Natural killer cell treated with Interleukin-12 subunit alpha and Interleukin-12 subunit beta and Interleukin-15 and Interleukin-18, amount 100 ng/mL, for 72 hours (primary cell): ENCODE results near the gene CDK10. TPM values are rescaled to one million over a fixed set of nuclear protein-coding genes. Genes with fewer than 3 reads are reported as not detected.
"Not testable (repeated sequence)": the region's sequence is repeated elsewhere in the genome, so short reads cannot be mapped to it uniquely, and the experiment has no call there.

Source experiments
- ATAC-seq, 2 donors: fragments of 150-1000 bp; cut with Tn5 transposase in 1 of 2; sonication (Bioruptor Pico), chemical (Tn5 transposase) in 1 of 2; 2 replicates each; pipeline ENCODE4 v1.10.0; 2021
- DNase-seq: peaks from one replicate; pipeline ENCODE4 v3.0.0; 2022; ENCODE audit warnings: low spot score
- H3K27ac Mint-ChIP-seq, 2 donors: 1 replicate in 1 of 2; 2 replicates in 1 of 2; pipeline ENCODE4 v1.8.0; 2022; ENCODE audit warnings: mixed read lengths in 2 of 2, mild to moderate bottlenecking in 1 of 2, moderate library complexity in 1 of 2
- H3K27me3 Mint-ChIP-seq, 2 donors: 1 replicate in 1 of 2; 2 replicates in 1 of 2; pipeline ENCODE4 v1.8.0; 2022; ENCODE audit warnings: mixed read lengths in 2 of 2
- H3K36me3 Mint-ChIP-seq: one replicate; pipeline ENCODE4 v1.8.0; 2022; ENCODE audit warnings: mixed read lengths
- H3K4me1 Mint-ChIP-seq, 2 donors: 1 replicate in 1 of 2; 2 replicates in 1 of 2; pipeline ENCODE4 v1.8.0; 2022; ENCODE audit warnings: low read depth in 2 of 2, mixed read lengths in 2 of 2, mild to moderate bottlenecking in 1 of 2
- H3K4me3 Mint-ChIP-seq: one replicate; pipeline ENCODE4 v1.8.0; 2022; ENCODE audit warnings: mixed read lengths
- H3K9me3 Mint-ChIP-seq: 2 replicates; pipeline ENCODE4 v1.8.0; 2022; ENCODE audit warnings: mixed read lengths
- total RNA-seq, 2 donors: library from RNA; stranded (reverse); gene quantifications; one replicate each; pipeline ENCODE4 v1.2.3, GENCODE V29; 2022

Gene CDK10
- total RNA-seq, 2 donors from 2014 or later: 60.8 to 115 TPM

DNA sequence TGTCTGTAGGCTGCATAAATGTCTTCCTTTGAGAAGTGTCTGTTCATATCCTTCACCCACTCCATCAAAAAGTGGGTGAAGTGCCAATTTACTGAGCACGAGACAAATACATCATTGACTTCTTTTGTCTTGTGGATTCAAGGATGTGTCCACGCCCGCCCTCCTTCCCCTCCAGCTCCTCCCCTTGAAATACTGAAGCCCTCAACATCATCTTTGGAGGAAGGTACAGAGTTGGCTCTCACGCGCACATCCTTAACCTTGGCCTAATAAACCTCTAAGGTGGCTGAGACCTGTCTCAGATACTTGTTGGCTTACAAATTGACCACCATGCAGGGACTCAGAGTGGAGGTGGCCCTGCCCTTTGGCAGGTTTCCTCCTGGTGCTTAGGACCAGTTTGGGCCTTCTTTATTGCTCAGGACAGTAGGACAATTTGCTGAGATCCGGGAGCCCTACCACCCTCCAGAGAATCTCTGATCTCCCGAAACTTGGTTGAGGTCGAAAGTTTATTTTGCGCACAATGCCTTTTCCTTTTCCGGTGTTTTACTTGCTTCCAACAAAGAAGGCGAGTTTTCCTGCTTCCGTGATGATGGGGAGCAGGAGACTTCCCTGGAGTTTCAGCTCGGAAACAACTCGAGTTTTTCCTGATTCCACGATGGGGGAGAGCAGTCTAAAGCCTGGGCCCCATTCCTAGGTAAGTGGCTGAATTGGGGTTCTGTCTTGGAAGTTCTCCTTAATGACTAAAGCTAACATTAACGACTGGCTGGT is 14.1 kb upstream of the CDK10 start:
- ATAC-seq: no peak
- Mint-ChIP-seq H3K4me1 (no peaks in the 10 kb centered on the region), H3K9me3 (no peaks in the 10 kb centered on the region), H3K36me3 (no peaks in the 10 kb centered on the region), H3K4me3 (no peak overlapping the region), H3K27me3 (no peaks in the 10 kb centered on the region), H3K27ac (no peak overlapping the region)
- peak; percentile 8 for DNase-seq

DNA sequence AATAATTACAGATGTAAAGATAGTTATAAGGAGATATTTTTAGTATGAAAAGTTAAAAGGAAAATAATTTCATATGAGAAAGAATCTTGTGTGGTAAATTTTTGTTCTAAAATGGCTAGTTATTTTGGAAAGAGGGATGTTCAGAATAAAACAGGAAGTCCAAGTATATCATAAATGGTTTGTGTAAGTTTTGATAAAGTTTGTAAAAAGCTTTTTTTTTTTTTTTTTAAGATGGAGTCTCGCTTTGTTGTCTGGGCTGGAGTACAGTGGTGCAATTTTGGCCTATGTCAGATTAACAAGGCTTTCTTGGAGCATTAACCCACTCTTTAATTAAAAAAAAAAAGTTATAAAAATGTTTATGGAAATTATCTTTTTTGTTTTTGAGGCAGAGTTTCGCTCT is 8.2 kb upstream of the CDK10 start:
- Mint-ChIP-seq H3K27me3 (no peaks in the 10 kb centered on the region), H3K4me3 (no peak overlapping the region), H3K27ac (no peak overlapping the region), H3K36me3 (no peaks in the 10 kb centered on the region), H3K9me3 (no peaks in the 10 kb centered on the region), H3K4me1 (no peaks in the 10 kb centered on the region)
- no peak for ATAC-seq
- no peak for DNase-seq

DNA sequence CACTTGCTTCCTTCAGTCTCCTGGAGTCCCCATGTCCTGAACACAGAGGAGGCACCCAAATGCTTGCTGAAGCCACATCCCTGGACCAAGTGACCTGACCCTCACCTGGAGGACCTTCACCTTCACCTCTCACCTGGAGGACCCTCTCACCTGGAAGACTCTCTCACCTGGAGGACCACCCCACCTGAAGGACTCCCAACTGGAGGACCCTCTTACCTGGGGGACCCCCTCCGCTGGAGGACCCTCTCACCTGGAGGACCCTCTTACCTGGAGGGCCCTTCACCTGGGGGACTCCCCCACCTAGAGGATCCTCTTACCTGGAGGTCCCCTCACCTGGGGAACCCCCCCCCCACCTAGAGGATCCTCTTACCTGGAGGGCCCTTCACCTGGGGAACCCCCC is 573 bp upstream of the CDK10 start:
- Mint-ChIP-seq H3K27me3 (no peaks in the 10 kb centered on the region), H3K9me3 (no peaks in the 10 kb centered on the region), H3K27ac (peak overlapping the region in 1 of 2 donors; percentile 83), H3K36me3 (no peaks in the 10 kb centered on the region), H3K4me3 (peak overlapping the region; percentile 51), H3K4me1 (peaks cover 10 to 12% of the 10 kb centered on the region in 2 donors)
- no peak for ATAC-seq
- DNase-seq: no peak

DNA sequence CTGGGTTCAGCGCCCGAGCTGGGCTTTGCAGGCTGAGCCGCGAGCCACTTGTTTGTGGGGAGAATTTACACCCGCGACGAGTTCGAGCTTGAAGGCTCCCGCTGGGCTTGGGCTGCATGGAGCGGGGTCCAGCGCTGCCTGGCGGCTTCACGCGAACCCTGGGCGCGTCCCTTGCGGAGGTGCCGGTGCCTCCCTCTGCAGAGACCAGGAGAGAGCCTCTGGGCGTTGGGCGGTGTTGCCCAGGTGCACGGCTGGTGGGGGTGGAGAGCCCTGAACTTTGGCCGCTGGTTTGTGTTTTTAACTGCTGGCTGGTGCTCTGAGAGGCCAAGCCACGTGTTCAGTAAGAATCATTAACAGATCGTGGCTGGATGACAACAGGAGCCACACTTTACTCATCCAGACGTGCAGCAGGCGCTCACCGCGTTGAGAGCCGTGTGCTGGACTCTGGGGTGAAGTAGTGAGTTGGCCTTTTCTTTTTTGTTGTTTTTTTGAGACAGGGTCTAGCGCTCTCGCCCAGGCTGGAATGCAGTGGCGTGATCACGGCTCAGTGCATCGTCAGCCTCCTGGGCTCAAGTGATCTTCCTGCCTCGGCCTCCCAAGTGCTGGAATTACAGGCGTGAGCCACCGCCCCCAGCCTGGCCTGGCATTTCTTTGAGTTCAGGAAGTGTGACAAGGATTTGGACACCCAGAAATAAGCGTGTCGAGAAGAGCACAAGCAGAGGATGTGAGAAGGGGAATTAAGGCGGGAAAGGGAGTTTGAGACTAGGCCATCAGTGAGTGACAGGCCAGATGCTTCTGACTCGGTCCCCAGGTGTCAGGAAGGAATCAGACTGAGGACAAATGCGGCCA is 827 bp downstream of the CDK10 start:
- peaks cover 10 to 12% of the 10 kb centered on the region in 2 donors for H3K4me1 Mint-ChIP-seq
- peak overlapping the region; percentile 83 to 84 for H3K27ac Mint-ChIP-seq
- no peaks in the 10 kb centered on the region for H3K27me3 Mint-ChIP-seq
- DNase-seq (peak; percentile 1), ATAC-seq (peak; percentile 20 to 37)
- H3K9me3 Mint-ChIP-seq: no peaks in the 10 kb centered on the region
- H3K36me3 Mint-ChIP-seq: no peaks in the 10 kb centered on the region
- H3K4me3 Mint-ChIP-seq: peak overlapping the region; percentile 87

DNA sequence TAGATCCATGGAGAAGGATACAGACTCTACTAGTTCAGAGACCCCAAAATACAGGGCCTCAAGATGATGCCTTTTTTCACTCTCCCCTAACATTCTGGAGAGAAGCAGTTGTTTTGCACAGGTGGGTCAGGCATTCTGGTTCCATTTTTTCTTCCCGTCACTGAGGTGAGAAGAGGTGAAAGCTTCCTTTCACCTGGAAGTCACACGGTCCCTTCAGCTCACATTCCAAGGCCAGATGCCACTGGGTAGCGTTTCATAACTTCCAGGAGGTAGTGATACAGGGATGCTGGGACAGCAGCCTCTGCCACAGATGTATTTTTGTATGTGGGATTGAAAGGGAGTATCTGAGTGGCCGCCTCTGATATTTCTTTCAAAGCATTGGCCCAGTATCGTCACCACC is 1.9 kb downstream of the CDK10 start:
- Mint-ChIP-seq H3K4me3 (peak overlapping the region; percentile 27), H3K4me1 (peaks cover 10 to 12% of the 10 kb centered on the region in 2 donors), H3K27me3 (no peaks in the 10 kb centered on the region), H3K36me3 (no peaks in the 10 kb centered on the region), H3K9me3 (no peaks in the 10 kb centered on the region), H3K27ac (no peak overlapping the region)
- ATAC-seq: no peak
- DNase-seq: no peak

DNA sequence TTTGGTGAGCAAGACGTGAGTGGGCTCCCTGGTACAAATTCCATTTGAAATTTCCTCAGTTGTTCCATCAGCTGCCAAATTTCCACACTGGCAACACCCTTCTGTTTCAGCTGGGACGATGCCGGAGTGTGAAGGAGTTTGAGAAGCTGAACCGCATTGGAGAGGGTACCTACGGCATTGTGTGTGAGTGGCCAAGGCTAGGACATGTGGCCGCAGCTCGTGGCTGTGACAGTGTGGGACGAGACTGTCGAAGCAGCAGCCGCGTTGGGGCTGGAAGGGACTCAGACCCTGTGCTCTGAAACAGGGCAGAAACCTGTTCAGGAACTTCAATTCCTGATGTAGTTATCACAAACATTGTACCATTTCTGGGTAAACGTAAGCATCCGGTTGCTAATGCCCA is 2.7 kb downstream of the CDK10 start:
- Mint-ChIP-seq H3K27me3 (no peaks in the 10 kb centered on the region), H3K36me3 (no peaks in the 10 kb centered on the region), H3K4me1 (peaks cover 10 to 12% of the 10 kb centered on the region in 2 donors), H3K27ac (no peak overlapping the region), H3K9me3 (no peaks in the 10 kb centered on the region), H3K4me3 (no peak overlapping the region)
- DNase-seq: peak; percentile 28
- no peak for ATAC-seq

DNA sequence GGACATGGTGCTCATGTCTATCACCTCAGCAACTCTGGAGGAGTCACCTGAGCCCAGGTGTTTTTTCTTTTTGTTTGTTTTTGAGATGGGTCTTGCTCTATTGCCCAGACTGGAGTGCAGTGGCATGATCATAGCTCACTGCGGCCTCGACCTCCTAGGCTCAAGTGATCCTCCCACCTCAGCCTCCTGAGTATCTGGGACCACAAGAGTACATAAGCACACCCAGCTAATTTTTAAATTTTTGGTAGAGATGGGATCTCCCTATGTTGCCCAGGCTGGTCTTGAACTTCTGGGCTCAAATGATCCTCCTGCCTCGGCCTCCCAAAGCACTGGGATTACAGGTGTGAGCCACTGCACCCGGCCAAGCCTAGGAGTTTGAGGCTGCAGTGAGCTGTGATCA is 3.1 kb downstream of the CDK10 start:
- peak; percentile 10 for DNase-seq
- H3K36me3 Mint-ChIP-seq, H3K27me3 Mint-ChIP-seq, H3K27ac Mint-ChIP-seq, H3K4me3 Mint-ChIP-seq, ATAC-seq, H3K9me3 Mint-ChIP-seq: not testable (repeated sequence)
- peaks cover 10 to 12% of the 10 kb centered on the region in 2 donors for H3K4me1 Mint-ChIP-seq

DNA sequence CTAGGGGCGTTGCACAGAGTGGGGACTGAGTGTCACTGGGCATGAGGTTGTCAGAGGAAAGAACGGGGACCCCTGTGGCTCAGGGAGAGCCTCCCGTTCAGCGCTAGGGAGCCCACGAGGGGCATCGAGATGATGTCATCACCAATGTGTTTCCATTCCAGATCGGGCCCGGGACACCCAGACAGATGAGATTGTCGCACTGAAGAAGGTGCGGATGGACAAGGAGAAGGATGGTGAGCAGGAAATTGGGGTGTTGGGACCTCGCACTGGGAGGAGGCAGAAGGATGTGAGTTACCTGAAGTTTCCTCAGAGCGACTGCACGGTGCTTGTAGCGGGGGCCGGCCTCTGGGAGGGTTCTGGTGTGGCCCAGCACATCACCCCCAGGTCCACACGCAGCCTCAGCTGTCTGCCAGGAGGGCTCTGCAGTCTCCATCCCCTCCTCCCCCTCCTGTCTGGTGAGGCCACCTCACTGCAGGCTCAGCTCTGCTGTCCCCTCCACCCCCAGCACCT is 4.0 kb downstream of the CDK10 start:
- Mint-ChIP-seq H3K27ac (no peak overlapping the region), H3K4me3 (no peak overlapping the region), H3K4me1 (peaks cover 10 to 12% of the 10 kb centered on the region in 2 donors), H3K9me3 (no peaks in the 10 kb centered on the region), H3K36me3 (no peaks in the 10 kb centered on the region), H3K27me3 (no peaks in the 10 kb centered on the region)
- peak; percentile 57 for DNase-seq
- no peak for ATAC-seq

DNA sequence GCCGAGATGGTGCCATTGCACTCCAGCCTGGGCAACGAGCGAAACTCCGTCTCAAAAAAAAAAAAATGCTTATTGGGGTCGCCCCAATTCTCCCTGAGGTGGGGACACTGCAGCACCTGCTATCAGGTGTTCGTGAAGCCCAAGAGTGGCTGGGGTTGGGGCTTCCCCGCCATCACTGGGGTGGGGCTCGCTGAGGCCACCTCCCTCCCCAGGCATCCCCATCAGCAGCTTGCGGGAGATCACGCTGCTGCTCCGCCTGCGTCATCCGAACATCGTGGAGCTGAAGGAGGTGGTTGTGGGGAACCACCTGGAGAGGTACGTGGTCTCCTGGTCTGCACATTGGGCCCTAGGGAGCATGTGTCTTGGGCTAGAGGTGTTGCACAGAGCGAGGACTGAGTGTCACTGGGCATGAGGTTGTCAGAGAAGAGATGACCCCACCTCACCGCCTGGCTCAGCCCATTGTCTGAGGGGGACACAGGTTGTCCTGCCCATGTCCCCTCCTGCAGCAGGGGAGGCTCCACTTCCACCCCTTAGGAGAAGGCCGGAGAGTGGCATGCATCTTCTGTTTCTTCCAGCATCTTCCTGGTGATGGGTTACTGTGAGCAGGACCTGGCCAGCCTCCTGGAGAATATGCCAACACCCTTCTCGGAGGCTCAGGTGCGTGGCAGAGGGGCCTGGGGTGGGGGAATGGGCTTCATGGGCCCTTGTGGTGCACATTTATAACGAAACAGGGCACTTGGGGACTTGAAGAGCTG is 4.9 kb downstream of the CDK10 start:
- Mint-ChIP-seq H3K4me3 (no peak overlapping the region), H3K27ac (no peak overlapping the region), H3K36me3 (no peaks in the 10 kb centered on the region), H3K9me3 (no peaks in the 10 kb centered on the region), H3K4me1 (peaks cover 12% of the 10 kb centered on the region in 2 donors), H3K27me3 (no peaks in the 10 kb centered on the region)
- peak; percentile 25 for DNase-seq
- no peak for ATAC-seq

DNA sequence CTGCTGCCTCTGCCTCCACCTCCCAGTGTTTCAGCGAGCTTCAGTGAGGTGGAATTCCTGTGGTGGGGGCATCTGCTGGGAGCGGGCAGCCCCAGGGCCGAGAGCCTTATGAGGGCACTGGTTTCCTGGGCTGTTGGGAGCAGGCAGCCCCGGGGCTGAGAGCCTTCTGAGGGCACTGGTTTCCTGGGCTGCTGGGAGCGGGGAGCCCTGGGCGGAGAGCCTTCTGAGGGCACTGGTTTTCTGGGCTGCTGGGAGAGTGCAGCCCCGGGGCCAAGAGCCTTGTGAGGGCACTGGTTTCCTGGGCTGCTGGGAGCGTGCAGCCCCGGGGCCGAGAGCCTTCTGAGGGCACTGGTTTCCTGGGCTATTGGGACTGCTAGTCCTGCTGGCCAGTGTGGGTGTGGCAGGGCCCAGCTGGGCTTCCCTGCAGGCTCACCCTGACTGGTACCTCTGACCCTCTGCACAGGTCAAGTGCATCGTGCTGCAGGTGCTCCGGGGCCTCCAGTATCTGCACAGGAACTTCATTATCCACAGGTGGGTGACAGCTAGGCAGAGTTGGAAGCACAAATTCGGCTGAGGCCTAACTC is 5.6 kb downstream of the CDK10 start:
- no peak overlapping the region for H3K4me3 Mint-ChIP-seq
- peaks cover 12 to 16% of the 10 kb centered on the region in 2 donors for H3K4me1 Mint-ChIP-seq
- ATAC-seq (no peak), DNase-seq (peak; percentile 44)
- no peaks in the 10 kb centered on the region for H3K27me3 Mint-ChIP-seq
- no peaks in the 10 kb centered on the region for H3K36me3 Mint-ChIP-seq
- H3K27ac Mint-ChIP-seq: no peak overlapping the region
- no peaks in the 10 kb centered on the region for H3K9me3 Mint-ChIP-seq

DNA sequence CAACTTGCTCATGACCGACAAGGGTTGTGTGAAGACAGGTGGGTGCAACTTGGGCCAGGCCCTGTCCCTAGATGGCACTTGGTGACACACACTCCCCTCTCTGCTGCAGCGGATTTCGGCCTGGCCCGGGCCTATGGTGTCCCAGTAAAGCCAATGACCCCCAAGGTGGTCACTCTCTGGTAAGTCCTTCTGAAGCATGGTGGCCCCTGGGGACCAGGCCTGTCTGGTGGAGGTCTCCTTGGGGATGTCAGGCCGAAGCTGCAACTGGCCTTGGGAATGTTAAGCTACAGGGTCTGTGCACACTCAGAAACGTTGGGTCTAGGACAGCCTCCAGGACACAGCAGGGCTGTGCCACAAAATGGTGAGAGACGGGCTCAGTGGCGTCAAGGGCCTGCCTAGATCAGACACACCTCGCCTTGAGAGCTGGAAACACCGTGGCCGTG is 6.8 kb downstream of the CDK10 start:
- H3K27ac Mint-ChIP-seq: no peak overlapping the region
- no peak for ATAC-seq
- H3K9me3 Mint-ChIP-seq: no peaks in the 10 kb centered on the region
- peaks cover 5 to 10% of the 10 kb centered on the region in 2 donors for H3K4me1 Mint-ChIP-seq
- no peaks in the 10 kb centered on the region for H3K36me3 Mint-ChIP-seq
- no peak for DNase-seq
- H3K4me3 Mint-ChIP-seq: no peak overlapping the region
- no peaks in the 10 kb centered on the region for H3K27me3 Mint-ChIP-seq

DNA sequence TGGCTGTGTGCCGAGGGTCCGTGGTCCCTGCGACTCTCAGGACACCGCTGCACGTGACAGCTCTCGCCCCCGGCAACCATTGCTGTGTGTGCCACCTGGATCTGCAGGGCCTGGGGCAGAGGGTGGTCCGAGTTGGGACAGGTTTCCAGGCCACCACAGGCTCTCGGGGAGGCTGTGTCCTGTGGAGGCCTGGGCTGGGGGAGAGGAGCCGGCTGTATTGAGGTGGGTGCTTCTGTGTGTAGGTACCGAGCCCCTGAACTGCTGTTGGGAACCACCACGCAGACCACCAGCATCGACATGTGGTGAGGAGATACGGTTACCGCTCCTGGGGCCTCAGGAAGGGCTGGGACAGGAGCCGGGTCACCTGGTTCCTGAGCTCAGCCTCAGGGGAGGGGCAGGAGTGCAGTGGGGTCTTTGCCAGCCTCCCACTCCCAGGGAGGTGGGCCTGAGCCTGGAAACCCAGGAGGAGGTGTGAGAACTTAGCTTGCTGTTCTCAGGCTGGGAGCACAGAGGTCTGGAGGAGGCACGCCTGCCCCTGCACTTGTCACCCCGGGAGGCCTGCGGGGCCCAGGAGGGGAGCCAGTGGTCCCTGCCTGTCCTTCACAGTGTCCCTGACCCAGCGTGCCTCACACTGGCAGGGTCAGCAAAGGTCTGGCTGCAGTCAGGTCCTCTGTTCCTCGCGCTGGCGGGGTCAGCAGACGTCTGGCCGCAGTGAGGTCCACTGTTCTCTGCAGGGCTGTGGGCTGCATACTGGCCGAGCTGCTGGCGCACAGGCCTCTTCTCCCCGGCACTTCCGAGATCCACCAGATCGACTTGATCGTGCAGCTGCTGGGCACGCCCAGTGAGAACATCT is 7.7 kb downstream of the CDK10 start:
- DNase-seq (peak; percentile 57), ATAC-seq (no peak)
- Mint-ChIP-seq H3K27ac (no peak overlapping the region), H3K4me3 (no peak overlapping the region), H3K4me1 (peaks cover 5 to 12% of the 10 kb centered on the region in 2 donors), H3K27me3 (no peaks in the 10 kb centered on the region), H3K36me3 (no peaks in the 10 kb centered on the region), H3K9me3 (no peaks in the 10 kb centered on the region)

DNA sequence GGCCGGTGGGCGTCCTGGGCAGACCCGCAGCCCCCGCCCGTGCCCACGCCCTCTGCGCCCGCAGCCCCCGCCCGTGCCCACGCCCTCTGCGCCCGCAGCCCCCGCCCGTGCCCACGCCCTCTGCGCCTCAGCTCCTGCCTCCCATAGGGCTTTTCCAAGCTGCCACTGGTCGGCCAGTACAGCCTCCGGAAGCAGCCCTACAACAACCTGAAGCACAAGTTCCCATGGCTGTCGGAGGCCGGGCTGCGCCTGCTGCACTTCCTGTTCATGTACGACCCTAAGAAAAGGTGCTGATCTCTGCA is 8.2 kb downstream of the CDK10 start:
- peak; percentile 34 for DNase-seq
- H3K27me3 Mint-ChIP-seq, H3K27ac Mint-ChIP-seq, ATAC-seq, H3K4me3 Mint-ChIP-seq, H3K9me3 Mint-ChIP-seq, H3K36me3 Mint-ChIP-seq: not testable (repeated sequence)
- H3K4me1 Mint-ChIP-seq: peaks cover 5 to 13% of the 10 kb centered on the region in 2 donors
